Kidney (tissue), 14 donors: ENCODE results near the gene NBEAL2. TPM values are rescaled to one million over a fixed set of nuclear protein-coding genes. Genes with fewer than 3 reads are reported as not detected.

Source experiments
- DNase-seq, 5 donors: peaks; one replicate each; pipeline ENCODE4 v3.0.0-alpha.2; 2013 to 2020
- FAIRE-seq: peaks from 2 replicates; lab custom pipeline; 2012; peaks lifted over from hg19 to GRCh38; lab: Jason Lieb, UNC
- H3K27ac ChIP-seq, 2 donors: one replicate each; pipeline ENCODE4 v1.7.0; 2013; ENCODE audit warnings: low read depth in 2 of 2, low read length in 2 of 2, inconsistent platforms in 1 of 2
- H3K27me3 ChIP-seq: one replicate; pipeline ENCODE4 v1.7.1; 2013; ENCODE audit warnings: low read length, inconsistent platforms; ENCODE audit not compliant: control insufficient read depth, insufficient read depth
- H3K36me3 ChIP-seq, 3 donors: one replicate each; pipeline versions ENCODE4 v1.7.0 to v1.7.1; 2013; ENCODE audit warnings: low read length in 3 of 3, control low read depth in 1 of 3, inconsistent platforms in 1 of 3; ENCODE audit not compliant: insufficient read depth in 3 of 3, control insufficient read depth in 2 of 3
- H3K4me1 ChIP-seq, 3 donors: one replicate each; pipeline versions ENCODE4 v1.7.0 to v1.7.1; 2013; ENCODE audit warnings: low read length in 3 of 3, inconsistent platforms in 1 of 3, low read depth in 1 of 3; ENCODE audit not compliant: control insufficient read depth in 2 of 3, insufficient read depth in 2 of 3
- H3K4me3 ChIP-seq, 3 donors: one replicate each; pipeline versions ENCODE4 v1.7.0 to v1.8.1; 2013; ENCODE audit warnings: low read length in 3 of 3, control low read depth in 1 of 3, inconsistent platforms in 1 of 3
- H3K9ac ChIP-seq, 3 donors: one replicate each; pipeline versions ENCODE4 v1.7.0 to v1.7.1; 2013; ENCODE audit warnings: low read length in 3 of 3, control low read depth in 1 of 3, inconsistent platforms in 1 of 3
- H3K9me3 ChIP-seq, 3 donors: one replicate each; pipeline versions ENCODE4 v1.7.0 to v1.7.1; 2013; ENCODE audit warnings: low read length in 3 of 3, control low read depth in 1 of 3, inconsistent platforms in 1 of 3; ENCODE audit not compliant: control insufficient read depth in 2 of 3, insufficient read depth in 1 of 3
- intact Hi-C: fragments of 100-400 bp; cut with DNase I; formaldehyde crosslinking; loops from one replicate; pipeline ENCODE4 v1.11.1; 2022
- polyA plus RNA-seq: library from polyadenylated mRNA; stranded (reverse); fragments of 350-450 nt; fragmentation: Illumina TruSeq; extraction: RNeasy Lipid Tissue Mini Kit (QIAGEN cat#74804); gene quantifications from one replicate; pipeline ENCODE4 v1.2.3, GENCODE V29; 2014; ENCODE audit warnings: low read depth, low replicate concordance; ENCODE audit not compliant: insufficient read depth
- total RNA-seq: library from RNA; stranded (reverse); fragmentation: NEBNext Ultra II Directional; extraction: Animal tissue kit (Norgen Biotek cat#: 25700); gene quantifications from one replicate; pipeline ENCODE4 v1.2.1, GENCODE V29; 2021
- TF ChIP-seq, protein P1 (sequence below): IDR thresholded peaks from 3 replicates; pipeline ENCODE4 v1.5.1; 2012; ENCODE audit warnings: mild to moderate bottlenecking, moderate library complexity, borderline replicate concordance; ENCODE audit not compliant: insufficient read depth; ENCODE audit errors: extremely low read depth
- donor health status: control.
- donor health status: control.
- donor health status: control.
- donor health status: control.
- donor health status: control.
- donor health status: DM: yes; HTN: yes; CAD: no.
- donor health status: Normal renal cell carcinoma (clear cell type).

NBEAL2 gene
- total and polyA plus RNA-seq, 2 donors from 2014 or later, result 25.7 to 82.8 TPM

DNA sequence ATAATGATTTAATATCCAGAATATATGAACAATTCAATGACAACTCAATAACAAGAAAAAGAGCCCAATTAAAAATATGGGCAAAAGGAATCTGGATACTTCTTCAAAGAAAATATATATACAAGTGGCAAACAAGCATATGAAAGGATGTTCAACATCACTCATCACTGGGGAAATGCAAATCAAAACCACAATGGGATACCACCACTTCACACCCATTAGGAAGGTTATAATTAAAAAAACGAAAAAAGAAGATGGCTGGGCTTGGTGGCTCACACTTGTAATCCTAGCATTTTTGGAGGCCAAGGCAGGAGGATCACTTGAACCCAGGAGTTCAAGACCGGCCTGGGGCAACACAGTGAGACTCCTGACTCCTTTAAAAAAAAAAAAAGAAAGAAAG is 7.1 kb upstream of the NBEAL2 start:
- H3K4me3 ChIP-seq, result no peak overlapping the region
- H3K9me3 ChIP-seq, result no peaks in the 10 kb centered on the region
- H3K27me3 ChIP-seq, result no peaks in the 10 kb centered on the region
- TF ChIP-seq, protein P1, sequence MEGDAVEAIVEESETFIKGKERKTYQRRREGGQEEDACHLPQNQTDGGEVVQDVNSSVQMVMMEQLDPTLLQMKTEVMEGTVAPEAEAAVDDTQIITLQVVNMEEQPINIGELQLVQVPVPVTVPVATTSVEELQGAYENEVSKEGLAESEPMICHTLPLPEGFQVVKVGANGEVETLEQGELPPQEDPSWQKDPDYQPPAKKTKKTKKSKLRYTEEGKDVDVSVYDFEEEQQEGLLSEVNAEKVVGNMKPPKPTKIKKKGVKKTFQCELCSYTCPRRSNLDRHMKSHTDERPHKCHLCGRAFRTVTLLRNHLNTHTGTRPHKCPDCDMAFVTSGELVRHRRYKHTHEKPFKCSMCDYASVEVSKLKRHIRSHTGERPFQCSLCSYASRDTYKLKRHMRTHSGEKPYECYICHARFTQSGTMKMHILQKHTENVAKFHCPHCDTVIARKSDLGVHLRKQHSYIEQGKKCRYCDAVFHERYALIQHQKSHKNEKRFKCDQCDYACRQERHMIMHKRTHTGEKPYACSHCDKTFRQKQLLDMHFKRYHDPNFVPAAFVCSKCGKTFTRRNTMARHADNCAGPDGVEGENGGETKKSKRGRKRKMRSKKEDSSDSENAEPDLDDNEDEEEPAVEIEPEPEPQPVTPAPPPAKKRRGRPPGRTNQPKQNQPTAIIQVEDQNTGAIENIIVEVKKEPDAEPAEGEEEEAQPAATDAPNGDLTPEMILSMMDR, result no peak
- FAIRE-seq (no peak), DNase-seq (no peak)
- H3K36me3 ChIP-seq, result peaks cover 0 to 5% (median 2%) of the 10 kb centered on the region in 3 donors
- intact Hi-C loops, result no loop called here
- H3K4me1 ChIP-seq, result peaks cover 0 to 41% (median 37%) of the 10 kb centered on the region in 3 donors
- H3K27ac ChIP-seq, result no peak overlapping the region
- no peak overlapping the region for H3K9ac ChIP-seq

DNA sequence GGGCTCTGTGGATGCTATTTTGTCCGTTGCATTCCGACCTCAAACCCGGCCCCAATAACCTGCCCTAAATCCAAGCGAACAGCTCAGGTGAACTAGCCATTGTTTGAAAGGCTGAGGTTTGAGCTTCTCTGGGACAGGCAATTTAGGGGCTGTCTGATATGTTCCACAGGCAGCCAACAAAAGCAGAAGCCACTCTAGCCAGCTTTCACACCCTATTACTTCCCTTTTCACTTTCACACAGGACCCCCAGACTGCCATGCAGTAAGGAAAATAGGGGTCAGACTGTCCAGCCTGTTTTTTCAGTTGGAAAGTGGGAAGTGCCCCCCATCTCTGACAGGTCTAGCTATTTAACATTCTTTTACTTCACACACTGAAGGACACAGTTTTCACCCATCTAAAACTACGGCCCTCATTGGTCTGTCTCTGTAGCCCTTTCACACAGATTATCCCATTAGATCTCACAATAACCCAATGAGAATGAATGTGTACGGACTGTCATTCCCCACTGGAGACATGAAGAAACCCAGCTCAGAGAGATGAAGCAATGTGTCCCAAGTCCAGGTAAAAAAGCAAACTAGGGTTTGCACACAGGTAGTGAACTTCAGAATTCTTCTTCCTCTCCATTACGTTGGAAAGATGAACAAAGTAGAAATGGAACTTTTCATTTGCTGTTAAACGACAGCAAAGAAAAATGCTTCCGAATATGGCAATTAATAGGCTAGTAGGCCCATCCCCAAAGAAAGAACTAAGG is 4.9 kb upstream of the NBEAL2 start:
- H3K27ac ChIP-seq, result peak overlapping the region in 1 of 2 donors; percentile 43

DNA sequence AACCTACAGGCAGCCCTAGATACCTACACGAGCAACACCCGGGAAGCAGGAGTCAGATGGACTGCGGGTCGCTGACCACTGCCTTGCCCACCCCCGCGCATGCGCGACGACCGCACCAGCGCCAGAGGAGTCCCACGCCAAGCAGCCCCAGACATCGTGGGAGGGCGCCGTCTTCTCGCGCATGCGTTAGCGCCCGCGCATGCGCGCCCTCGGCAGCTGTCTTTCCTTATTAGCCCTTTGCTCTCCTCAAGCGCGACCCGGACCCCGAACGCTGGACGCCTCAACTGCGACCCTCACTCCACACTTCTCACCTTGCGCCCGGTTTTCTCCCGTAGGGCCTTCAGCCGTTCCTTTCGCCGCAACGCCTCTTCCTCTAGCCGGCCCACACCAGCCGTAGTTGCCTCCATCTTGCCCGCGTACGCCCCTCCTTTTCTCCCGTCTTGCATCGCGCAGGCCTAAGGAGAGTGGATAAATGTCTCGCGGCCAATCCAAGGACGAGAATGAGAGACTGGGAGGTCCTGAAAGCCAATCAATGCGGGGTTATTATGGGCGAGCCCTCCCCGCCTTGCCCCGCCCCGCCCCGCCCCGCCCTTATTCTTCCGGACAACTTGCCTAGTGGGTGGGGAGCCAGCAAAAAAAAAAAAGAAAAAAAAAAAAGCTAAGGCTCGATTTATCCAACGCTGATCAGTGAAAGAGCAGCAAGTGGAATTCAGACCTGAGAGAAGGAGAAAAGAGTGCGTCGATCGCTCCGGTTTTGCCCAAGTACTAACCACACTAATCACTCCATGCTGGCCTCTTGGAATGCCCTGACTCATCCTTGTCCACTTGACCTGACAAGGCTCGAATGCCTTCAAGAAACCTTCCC is 2.9 kb upstream of the NBEAL2 start, which contains the start of gene CCDC12:
CCDC12 (minus strand) TSS at position 420 of the 865 bp plus-strand sequence; CDS start at position 407, 13 bp downstream.
- peak; percentile 97 to 100 (median 99) for DNase-seq
- no peaks in the 10 kb centered on the region for H3K9me3 ChIP-seq
- H3K4me1 ChIP-seq, result peaks cover 0 to 20% (median 2%) of the 10 kb centered on the region in 3 donors
- intact Hi-C loops, result no loop called here
- no peak for FAIRE-seq
- peak within 1 kb of the TSS; percentile 83 to 97 (median 96) for H3K9ac ChIP-seq
- peak within 1 kb of the TSS; percentile 81 to 100 (median 98) for H3K4me3 ChIP-seq
- peaks cover 0 to 5% (median 0%) of the 10 kb centered on the region in 3 donors for H3K36me3 ChIP-seq
- H3K27ac ChIP-seq, result peak within 1 kb of the TSS; percentile 93 to 98
- H3K27me3 ChIP-seq, result no peaks in the 10 kb centered on the region
- TF ChIP-seq, protein P1, result peak; percentile 4

More for the DNA sequence above, 4.9 kb upstream of the NBEAL2 start:
- no peaks in the 10 kb centered on the region for H3K9me3 ChIP-seq
- FAIRE-seq, result no peak
- peak overlapping the region in 2 of 3 donors; percentile 15 to 38 for H3K4me3 ChIP-seq
- H3K27me3 ChIP-seq, result no peaks in the 10 kb centered on the region
- no peak for DNase-seq
- peak overlapping the region in 1 of 3 donors; percentile 58 for H3K9ac ChIP-seq
- H3K36me3 ChIP-seq, result peaks cover 0 to 5% (median 0%) of the 10 kb centered on the region in 3 donors
- peaks cover 0 to 29% (median 20%) of the 10 kb centered on the region in 3 donors for H3K4me1 ChIP-seq
- TF ChIP-seq, protein P1, result no peak
- intact Hi-C loops, result no loop called here
